Gastroesophageal sphincter (tissue), 3 donors: ENCODE results near the gene ITGA3.

Experiments
- CTCF ChIP-seq, 4 experiments: fragments of 200-600 bp in 2 of 4; fragments of 450-650 bp in 2 of 4; sonication (generic) in 1 of 4; IDR thresholded peaks; one replicate each; pipeline ENCODE4 v1.5.1; 2017 to 2019; ENCODE audit warnings: antibody characterized with exemption in 4 of 4, mild to moderate bottlenecking in 2 of 4, moderate library complexity in 2 of 4
- EP300 ChIP-seq: sonication (generic); formaldehyde crosslinking; IDR thresholded peaks from one replicate; pipeline ENCODE4 v1.6.1; 2017; ENCODE audit warnings: antibody characterized with exemption, mild to moderate bottlenecking
- POLR2A ChIP-seq, 2 donors: fragments of 450-650 bp; IDR thresholded peaks; one replicate each; pipeline ENCODE4 v1.6.1; 2017; ENCODE audit warnings: antibody characterized with exemption in 2 of 2, mild to moderate bottlenecking in 2 of 2, moderate library complexity in 1 of 2

- no peak for TF ChIP-seq CTCF (IDR thresholded peaks at IDR 0.05)
- TF ChIP-seq EP300: no peak
- TF ChIP-seq POLR2A (IDR thresholded peaks at IDR 0.05): no peak
Measured at GRCh38 chr17:50109207-50109606, 53.3 kb downstream of the ITGA3 start.
